Hepatocyte (in vitro differentiated cells): Measurements from ENCODE around the gene FAM236B.
"Not testable (repeated sequence)": the region's sequence is repeated elsewhere in the genome, so short reads cannot be mapped to it uniquely, and the experiment has no call there.

Experiments used
- EZH2 ChIP-seq: fragments of 200-600 bp; sonication (generic); IDR thresholded peaks from 2 replicates; pipeline ENCODE4 v1.6.1; 2016; ENCODE audit warnings: antibody characterized with exemption, mild to moderate bottlenecking, borderline replicate concordance
- EZH2phosphoT487 ChIP-seq: fragments of 200-600 bp; sonication (generic); IDR thresholded peaks from one replicate; pipeline ENCODE4 v1.6.1; 2018; ENCODE audit warnings: antibody characterized with exemption, mild to moderate bottlenecking, low read depth, moderate library complexity; ENCODE audit not compliant: unreplicated experiment, severe bottlenecking
- TF ChIP-seq, protein P1 (sequence below): fragments of 200-600 bp; sonication (generic); IDR thresholded peaks from 2 replicates; pipeline ENCODE4 v1.5.1; 2016; ENCODE audit warnings: antibody characterized with exemption, mild to moderate bottlenecking; ENCODE audit not compliant: poor library complexity

DNA sequence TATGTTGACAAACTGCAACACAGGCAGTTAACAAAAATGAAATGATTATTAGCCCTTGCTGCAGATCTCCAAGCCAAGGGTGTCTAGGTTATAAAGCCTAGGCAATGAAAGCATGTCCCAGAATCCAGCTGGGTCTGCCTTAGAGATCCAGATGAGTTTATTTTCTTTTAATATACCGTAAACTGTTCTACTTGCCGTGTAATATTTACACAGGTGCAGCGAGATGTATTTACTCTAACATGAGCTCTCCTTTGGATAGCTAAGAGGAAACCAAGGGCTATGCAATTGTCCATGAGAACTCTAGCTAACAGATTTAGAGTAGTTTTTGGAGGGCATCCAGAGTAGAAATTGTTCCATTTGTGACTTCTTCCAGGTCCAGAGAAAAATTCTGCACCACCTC is 33.9 kb downstream of the FAM236B start:
- TF ChIP-seq EZH2, EZH2phosphoT487: not testable (repeated sequence)
- TF ChIP-seq, protein P1, sequence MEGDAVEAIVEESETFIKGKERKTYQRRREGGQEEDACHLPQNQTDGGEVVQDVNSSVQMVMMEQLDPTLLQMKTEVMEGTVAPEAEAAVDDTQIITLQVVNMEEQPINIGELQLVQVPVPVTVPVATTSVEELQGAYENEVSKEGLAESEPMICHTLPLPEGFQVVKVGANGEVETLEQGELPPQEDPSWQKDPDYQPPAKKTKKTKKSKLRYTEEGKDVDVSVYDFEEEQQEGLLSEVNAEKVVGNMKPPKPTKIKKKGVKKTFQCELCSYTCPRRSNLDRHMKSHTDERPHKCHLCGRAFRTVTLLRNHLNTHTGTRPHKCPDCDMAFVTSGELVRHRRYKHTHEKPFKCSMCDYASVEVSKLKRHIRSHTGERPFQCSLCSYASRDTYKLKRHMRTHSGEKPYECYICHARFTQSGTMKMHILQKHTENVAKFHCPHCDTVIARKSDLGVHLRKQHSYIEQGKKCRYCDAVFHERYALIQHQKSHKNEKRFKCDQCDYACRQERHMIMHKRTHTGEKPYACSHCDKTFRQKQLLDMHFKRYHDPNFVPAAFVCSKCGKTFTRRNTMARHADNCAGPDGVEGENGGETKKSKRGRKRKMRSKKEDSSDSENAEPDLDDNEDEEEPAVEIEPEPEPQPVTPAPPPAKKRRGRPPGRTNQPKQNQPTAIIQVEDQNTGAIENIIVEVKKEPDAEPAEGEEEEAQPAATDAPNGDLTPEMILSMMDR = not testable (repeated sequence)
